ENCODE measurements around the gene NOP56. TPM values are rescaled to one million over a fixed set of nuclear protein-coding genes. Genes with fewer than 3 reads are reported as not detected.

NOP56 gene
- total and polyA plus RNA-seq, 3 donors from 2014 or later, result 110 to 125 (median 110) TPM

GRCh38 chr20:2692036-2692885 is 39.8 kb downstream of the NOP56 start, which contains the start of gene EBF4:
Gene EBF4 (plus strand): TSS chr20:2692780. CDS start chr20:2693646, 866 bp downstream.
- peak within 1 kb of the TSS; percentile 55 to 78 for H3K27ac ChIP-seq
- WGBS, 2 donors, result 4% methylated on average over 21 to 46 of the region's 106 CpGs
- H3K9me3 ChIP-seq, result no peaks in the 10 kb centered on the region
- no peak for TF ChIP-seq POLR2A (IDR thresholded peaks at IDR 0.05)
- TF ChIP-seq, protein P1, sequence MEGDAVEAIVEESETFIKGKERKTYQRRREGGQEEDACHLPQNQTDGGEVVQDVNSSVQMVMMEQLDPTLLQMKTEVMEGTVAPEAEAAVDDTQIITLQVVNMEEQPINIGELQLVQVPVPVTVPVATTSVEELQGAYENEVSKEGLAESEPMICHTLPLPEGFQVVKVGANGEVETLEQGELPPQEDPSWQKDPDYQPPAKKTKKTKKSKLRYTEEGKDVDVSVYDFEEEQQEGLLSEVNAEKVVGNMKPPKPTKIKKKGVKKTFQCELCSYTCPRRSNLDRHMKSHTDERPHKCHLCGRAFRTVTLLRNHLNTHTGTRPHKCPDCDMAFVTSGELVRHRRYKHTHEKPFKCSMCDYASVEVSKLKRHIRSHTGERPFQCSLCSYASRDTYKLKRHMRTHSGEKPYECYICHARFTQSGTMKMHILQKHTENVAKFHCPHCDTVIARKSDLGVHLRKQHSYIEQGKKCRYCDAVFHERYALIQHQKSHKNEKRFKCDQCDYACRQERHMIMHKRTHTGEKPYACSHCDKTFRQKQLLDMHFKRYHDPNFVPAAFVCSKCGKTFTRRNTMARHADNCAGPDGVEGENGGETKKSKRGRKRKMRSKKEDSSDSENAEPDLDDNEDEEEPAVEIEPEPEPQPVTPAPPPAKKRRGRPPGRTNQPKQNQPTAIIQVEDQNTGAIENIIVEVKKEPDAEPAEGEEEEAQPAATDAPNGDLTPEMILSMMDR (IDR thresholded peaks at IDR 0.05), result no peak
- intact Hi-C loops (cut with DNase I; ENCODE audit: low total_unique reads), result no loop called here
- peak within 1 kb of the TSS; percentile 53 to 64 for H3K4me3 ChIP-seq
- no peaks in the 10 kb centered on the region for H3K36me3 ChIP-seq (ENCODE audit: low read depth, missing control alignments)
- no peaks in the 10 kb centered on the region for H3K27me3 ChIP-seq
- no peaks in the 10 kb centered on the region for H3K4me1 ChIP-seq
- DNase-seq, result peak; percentile 77

DNA sequence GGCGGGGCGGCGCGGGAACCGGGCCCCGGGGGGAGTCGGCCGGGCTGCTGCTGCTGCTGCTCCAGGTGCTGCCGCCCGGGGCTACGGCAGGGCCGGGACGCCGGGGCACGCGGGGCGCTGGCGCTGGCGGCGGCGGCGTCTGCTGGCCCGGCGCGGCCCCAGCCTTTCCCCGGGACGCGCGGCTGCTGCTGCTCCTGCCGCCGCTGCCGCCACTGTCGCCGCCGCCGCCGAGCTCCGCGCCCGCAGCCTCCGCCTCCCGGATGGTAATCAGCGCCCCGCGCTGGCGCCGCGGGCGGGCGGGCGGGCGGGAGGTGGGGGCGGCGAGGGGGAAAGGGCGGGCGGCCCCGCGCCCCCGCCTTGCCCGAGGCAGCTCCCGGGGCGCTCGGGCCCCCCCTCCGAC is 40.5 kb downstream of the NOP56 start:
- no peak overlapping the region for H3K27ac ChIP-seq
- intact Hi-C loops (cut with DNase I; ENCODE audit: low total_unique reads), result no loop called here

DNA sequence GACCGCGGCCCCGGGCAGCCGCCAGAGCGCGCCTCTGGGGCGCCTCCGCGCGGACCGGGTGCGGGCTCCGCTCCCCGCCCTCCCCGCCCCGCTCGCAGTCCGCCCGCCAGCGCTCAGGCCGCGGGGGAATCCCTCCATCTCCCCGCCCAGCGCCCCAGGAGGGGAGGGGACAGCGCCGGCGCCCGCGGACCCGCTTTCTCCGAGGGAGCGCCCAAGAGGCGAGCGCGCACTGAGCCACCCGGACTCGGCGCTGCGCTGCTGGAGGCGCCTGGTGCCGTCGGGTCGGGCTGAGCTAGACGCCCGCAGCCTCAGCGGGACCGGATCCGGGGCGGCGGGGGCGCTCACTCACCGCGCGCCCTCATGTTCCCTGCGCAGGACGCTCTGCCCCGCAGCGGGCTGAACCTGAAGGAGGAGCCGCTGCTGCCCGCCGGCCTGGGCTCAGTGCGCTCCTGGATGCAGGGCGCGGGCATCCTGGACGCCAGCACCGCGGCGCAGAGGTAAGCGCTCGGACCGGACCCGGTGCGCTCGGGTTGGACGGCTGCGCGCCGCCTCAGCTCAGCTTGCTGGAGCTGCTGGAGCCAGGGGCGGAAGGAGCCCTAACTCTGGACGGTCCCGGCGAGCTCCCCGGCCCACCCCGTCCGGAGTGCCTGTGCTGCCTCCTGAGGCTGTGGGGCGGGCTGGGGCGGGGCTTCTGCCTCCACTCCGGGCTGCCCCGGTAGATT is 41.0 kb downstream of the NOP56 start:
- peak; percentile 20 for DNase-seq
- no peak overlapping the region for H3K27ac ChIP-seq
- intact Hi-C loops (cut with DNase I; ENCODE audit: low total_unique reads), result no loop called here
- 3% methylated on average over 54 of the region's 89 CpGs; no CpG with 5 or more reads in 1 of the 2 donors for WGBS, 2 donors
- H3K4me3 ChIP-seq, result peak overlapping the region; percentile 46 to 64
- no peaks in the 10 kb centered on the region for H3K36me3 ChIP-seq (ENCODE audit: low read depth, missing control alignments)
- no peaks in the 10 kb centered on the region for H3K27me3 ChIP-seq
- no peaks in the 10 kb centered on the region for H3K9me3 ChIP-seq
- H3K4me1 ChIP-seq, result no peaks in the 10 kb centered on the region
- TF ChIP-seq, protein P1 (IDR thresholded peaks at IDR 0.05), result no peak
- no peak for TF ChIP-seq POLR2A (IDR thresholded peaks at IDR 0.05)

More for the DNA sequence above, 40.5 kb downstream of the NOP56 start:
- H3K36me3 ChIP-seq (ENCODE audit: low read depth, missing control alignments), result no peaks in the 10 kb centered on the region
- peak overlapping the region in 1 of 2 donors; percentile 46 for H3K4me3 ChIP-seq
- H3K4me1 ChIP-seq, result no peaks in the 10 kb centered on the region
- DNase-seq, result no peak
- no CpG with 5 or more reads among the region's 64 CpGs for WGBS, 2 donors
- no peak for TF ChIP-seq POLR2A (IDR thresholded peaks at IDR 0.05)
- TF ChIP-seq, protein P1 (IDR thresholded peaks at IDR 0.05), result no peak
- H3K9me3 ChIP-seq, result no peaks in the 10 kb centered on the region
- H3K27me3 ChIP-seq, result no peaks in the 10 kb centered on the region

- H3K4me3 ChIP-seq, result peak overlapping the region; percentile 46 to 64
- H3K27me3 ChIP-seq, result no peaks in the 10 kb centered on the region
- no peak for TF ChIP-seq POLR2A (IDR thresholded peaks at IDR 0.05)
- TF ChIP-seq, protein P1 (IDR thresholded peaks at IDR 0.05), result no peak
- H3K27ac ChIP-seq, result no peak overlapping the region
- 34% methylated on average over 18 of the region's 23 CpGs; no CpG with 5 or more reads in 1 of the 2 donors for WGBS, 2 donors
- intact Hi-C loops (cut with DNase I; ENCODE audit: low total_unique reads), result no loop called here
- DNase-seq, result peak; percentile 13
- H3K9me3 ChIP-seq, result no peaks in the 10 kb centered on the region
- H3K36me3 ChIP-seq (ENCODE audit: low read depth, missing control alignments), result no peaks in the 10 kb centered on the region
- no peaks in the 10 kb centered on the region for H3K4me1 ChIP-seq
Measured at GRCh38 chr20:2694008-2694471, 41.6 kb downstream of the NOP56 start.
